NT2/D1 (cell line): ENCODE measurements around the gene PSMF1.

ENCODE experiments used
- SUZ12 ChIP-seq: IDR thresholded peaks from 2 replicates; pipeline ENCODE4 v1.6.1; 2011; ENCODE audit not compliant: insufficient read length, insufficient read depth; ENCODE audit errors: extremely low read depth
- YY1 ChIP-seq: IDR thresholded peaks from 2 replicates; pipeline ENCODE4 v1.6.1; 2011; ENCODE audit not compliant: insufficient read length, insufficient read depth

- TF ChIP-seq YY1 (no peak), SUZ12 (no peak)
These were observed 76.8 kb downstream of the PSMF1 start for GRCh38 chr20:1195226-1195625.
